Activated CD4-positive, alpha-beta T cell treated with anti-CD3 and anti-CD28 coated beads for 36 hours (primary cell): ENCODE measurements around the gene LYG1. TPM values are rescaled to one million over a fixed set of nuclear protein-coding genes. Genes with fewer than 3 reads are reported as not detected.
"Not testable (repeated sequence)": the region's sequence is repeated elsewhere in the genome, so short reads cannot be mapped to it uniquely, and the experiment has no call there.

Experiments used
- ATAC-seq: fragments of 200-7000 bp; cut with Tn5 transposase; one replicate; pipeline ENCODE4 v1.10.0; 2021; ENCODE audit warnings: mild to moderate bottlenecking, moderate library complexity
- CTCF ChIA-PET: fragments of 350-600 bp; sonication (Branson Sonifier 250); formaldehyde crosslinking; loops from one replicate; lab custom pipeline; 2021; ENCODE audit warnings: antibody characterized with exemption; lab: Charles Lee
- POLR2A ChIA-PET: fragments of 350-600 bp; sonication (Branson Sonifier 250); formaldehyde crosslinking; loops from one replicate; lab custom pipeline; 2021; ENCODE audit warnings: antibody characterized with exemption, inconsistent platforms; lab: Charles Lee
- DNase-seq: peaks from one replicate; pipeline ENCODE4 v3.0.0-alpha.2; 2020
- H3K27ac Mint-ChIP-seq: one replicate; pipeline ENCODE4 v1.8.0; 2021; ENCODE audit warnings: mixed read lengths
- H3K27me3 Mint-ChIP-seq: one replicate; pipeline ENCODE4 v1.8.0; 2021; ENCODE audit warnings: mixed read lengths
- H3K36me3 Mint-ChIP-seq: one replicate; pipeline ENCODE4 v1.8.0; 2021; ENCODE audit warnings: low read depth, mixed read lengths
- H3K4me1 Mint-ChIP-seq: one replicate; pipeline ENCODE4 v1.8.0; 2021; ENCODE audit warnings: mixed read lengths
- H3K4me3 Mint-ChIP-seq: one replicate; pipeline ENCODE4 v1.8.0; 2021; ENCODE audit warnings: mild to moderate bottlenecking, moderate library complexity, mixed read lengths
- H3K9me3 Mint-ChIP-seq: one replicate; pipeline ENCODE4 v1.8.0; 2021; ENCODE audit warnings: low read depth, mixed read lengths
- intact Hi-C, 2 experiments: fragments of 100-400 bp; cut with DNase I in 1 of 2; cut with micrococcal nuclease in 1 of 2; formaldehyde crosslinking; loops; one replicate each; pipeline versions ENCODE4 v1.14.2 to v1.15.1; 2022 to 2024; cut with DNase I, micrococcal nuclease
- total RNA-seq, 2 experiments: library from RNA; stranded (reverse); gene quantifications; one replicate each; pipeline ENCODE4 v1.2.3, GENCODE V29; 2021

The LYG1 gene
- total RNA-seq = under 1 TPM; 0.66 to 0.86 TPM

DNA sequence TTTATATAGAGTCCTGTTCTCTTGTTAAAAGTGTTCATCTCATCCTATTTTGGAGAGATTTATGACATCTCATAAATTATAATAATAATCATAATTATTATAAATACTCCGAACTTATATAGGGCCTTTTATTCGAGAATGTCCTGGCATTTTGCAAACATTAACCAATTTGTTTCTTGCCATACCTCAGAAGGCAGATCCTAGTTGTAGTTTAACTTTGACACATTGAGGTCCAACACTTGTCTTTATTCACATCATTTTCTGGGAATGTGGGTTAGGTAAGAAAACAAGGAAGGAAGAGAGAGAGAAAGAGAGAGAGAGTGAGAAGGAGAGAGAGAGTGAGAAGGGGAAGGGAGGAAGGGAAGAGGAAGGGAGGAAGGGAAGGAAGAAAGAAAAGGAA lies at the start of gene LYG1:
Gene LYG1, minus strand, starts transcription at position 101 of the 400 bp plus-strand sequence. CDS start 5,527 bp downstream, outside the sequence.
- H3K9me3 Mint-ChIP-seq, ATAC-seq, H3K27me3 Mint-ChIP-seq, H3K27ac Mint-ChIP-seq, DNase-seq, H3K4me3 Mint-ChIP-seq, POLR2A ChIA-PET, intact Hi-C loops, H3K4me1 Mint-ChIP-seq, CTCF ChIA-PET: not testable (repeated sequence)
- peaks cover 10% of the 10 kb centered on the region for H3K36me3 Mint-ChIP-seq

DNA sequence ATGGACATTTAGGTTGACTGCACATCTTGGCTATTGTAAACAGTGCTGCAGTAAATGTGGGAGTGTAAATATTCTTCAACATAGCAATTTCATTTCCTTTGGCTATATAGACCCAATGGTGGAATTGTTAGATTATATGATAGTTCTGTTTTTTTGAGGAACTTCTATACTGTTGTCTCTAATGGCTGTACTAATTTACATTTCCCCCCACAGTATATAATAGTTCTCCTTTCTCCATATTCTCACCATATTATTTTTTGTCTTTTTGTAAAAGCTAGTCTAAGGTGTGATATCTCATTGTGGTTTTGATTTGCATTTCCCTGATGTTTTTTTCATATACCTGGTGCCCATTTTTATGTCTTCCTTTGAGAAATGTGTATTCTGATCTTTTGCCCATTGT lies 49.2 kb upstream of the LYG1 start:
- Mint-ChIP-seq H3K4me1 (peaks cover 71% of the 10 kb centered on the region), H3K36me3 (peaks cover 13% of the 10 kb centered on the region), H3K27me3 (no peaks in the 10 kb centered on the region), H3K4me3 (no peak overlapping the region), H3K27ac (peak overlapping the region; percentile 10), H3K9me3 (no peaks in the 10 kb centered on the region)
- intact Hi-C loops = no loop called here
- ChIA-PET CTCF (no interaction called here), POLR2A (interaction anchor here (0.5 kb wide), 1 partner anchor 19 kb away, joined by 3 read pairs; no protein-coding TSS in a partner anchor)
- DNase-seq (no peak), ATAC-seq (no peak)

DNA sequence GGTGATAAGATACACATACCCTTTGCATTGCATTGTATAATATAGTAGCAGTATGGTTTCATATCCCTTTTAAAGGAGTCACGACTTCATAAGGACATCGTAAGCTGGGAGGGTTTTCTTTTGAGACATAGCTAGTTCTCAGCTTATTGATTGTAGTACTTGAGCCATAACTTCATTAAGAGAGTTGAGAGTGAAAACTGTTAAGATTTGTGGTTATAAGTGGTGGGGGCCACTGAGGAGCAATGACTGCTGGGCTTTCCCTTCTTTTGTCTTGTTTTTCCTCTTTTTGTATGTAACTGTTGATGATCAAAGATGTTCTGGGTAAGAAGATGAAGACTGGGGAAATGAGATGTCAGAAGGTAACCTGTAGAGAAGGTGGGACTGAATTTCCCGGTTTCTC lies 47.2 kb upstream of the LYG1 start:
- Mint-ChIP-seq H3K27me3 (no peaks in the 10 kb centered on the region), H3K36me3 (peaks cover 12% of the 10 kb centered on the region), H3K4me3 (no peak overlapping the region), H3K27ac (peak overlapping the region; percentile 16), H3K9me3 (no peaks in the 10 kb centered on the region), H3K4me1 (peaks cover 60% of the 10 kb centered on the region)
- POLR2A ChIA-PET = interaction anchor here (0.7 to 1.9 kb wide), 2 partner anchors 11 to 549 kb away, joined by 3 to 6 read pairs; partner anchors contain the start of gene EIF5B
- CTCF ChIA-PET = interaction anchor here (1.2 to 1.5 kb wide), 2 partner anchors 8 to 10 kb away, joined by 5 to 11 read pairs; partner anchors contain the start of gene EIF5B
- intact Hi-C loops = loop anchor here in 1 of 2 experiments (1.0 to 2.0 kb wide), 2 partner anchors 8 to 29 kb away; no protein-coding TSS in a partner anchor
- ATAC-seq = peak; percentile 92
- peak; percentile 26 for DNase-seq

DNA sequence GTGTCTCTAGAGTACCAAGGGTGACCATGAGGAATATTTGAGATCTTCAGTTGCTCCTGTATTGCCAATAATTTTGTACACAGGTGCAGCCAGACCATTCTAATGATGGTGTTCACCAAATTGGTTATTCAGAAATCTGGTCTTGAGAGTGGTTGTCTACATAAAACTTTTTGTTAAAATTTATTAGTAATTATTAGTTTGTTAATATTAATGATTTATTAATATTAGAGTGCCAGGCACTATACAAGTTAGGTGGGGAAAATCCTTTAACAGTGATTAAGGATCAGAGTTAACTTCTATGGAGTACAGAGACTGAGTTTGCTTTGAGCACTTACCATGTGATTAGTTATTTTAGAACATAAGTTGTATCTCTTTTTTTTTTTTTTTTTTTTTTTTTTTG lies 45.2 kb upstream of the LYG1 start:
- H3K9me3 Mint-ChIP-seq = no peaks in the 10 kb centered on the region
- ATAC-seq = no peak
- CTCF ChIA-PET = no interaction called here
- intact Hi-C loops = no loop called here
- H3K27ac Mint-ChIP-seq = no peak overlapping the region
- H3K27me3 Mint-ChIP-seq = no peaks in the 10 kb centered on the region
- H3K4me1 Mint-ChIP-seq = peaks cover 65% of the 10 kb centered on the region
- H3K36me3 Mint-ChIP-seq = peaks cover 14% of the 10 kb centered on the region
- no peak overlapping the region for H3K4me3 Mint-ChIP-seq
- POLR2A ChIA-PET = no interaction called here
- DNase-seq = no peak

DNA sequence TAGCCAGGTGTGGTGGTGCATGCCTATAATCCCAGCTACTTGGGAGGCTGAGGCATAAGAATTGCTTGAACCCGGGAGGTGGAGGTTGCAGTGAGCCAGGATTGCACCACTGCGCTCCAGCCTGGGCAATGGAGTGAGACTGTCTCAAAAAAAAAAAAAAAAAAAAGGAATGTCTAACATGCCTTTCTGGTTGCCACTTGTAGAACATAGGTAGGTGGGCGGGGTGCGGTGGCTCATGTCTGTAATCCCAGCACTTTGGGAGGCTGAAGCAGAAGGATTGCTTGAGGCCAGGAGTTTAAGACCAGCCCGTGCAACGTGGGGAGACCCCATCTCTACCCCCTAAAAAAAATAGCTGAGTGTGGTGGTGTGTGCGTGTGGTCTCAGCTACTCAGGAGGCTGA lies 44.4 kb upstream of the LYG1 start:
- H3K9me3 Mint-ChIP-seq, H3K27me3 Mint-ChIP-seq, H3K4me3 Mint-ChIP-seq, POLR2A ChIA-PET, ATAC-seq, CTCF ChIA-PET, intact Hi-C loops, DNase-seq, H3K27ac Mint-ChIP-seq: not testable (repeated sequence)
- peaks cover 67% of the 10 kb centered on the region for H3K4me1 Mint-ChIP-seq
- H3K36me3 Mint-ChIP-seq = peaks cover 14% of the 10 kb centered on the region

DNA sequence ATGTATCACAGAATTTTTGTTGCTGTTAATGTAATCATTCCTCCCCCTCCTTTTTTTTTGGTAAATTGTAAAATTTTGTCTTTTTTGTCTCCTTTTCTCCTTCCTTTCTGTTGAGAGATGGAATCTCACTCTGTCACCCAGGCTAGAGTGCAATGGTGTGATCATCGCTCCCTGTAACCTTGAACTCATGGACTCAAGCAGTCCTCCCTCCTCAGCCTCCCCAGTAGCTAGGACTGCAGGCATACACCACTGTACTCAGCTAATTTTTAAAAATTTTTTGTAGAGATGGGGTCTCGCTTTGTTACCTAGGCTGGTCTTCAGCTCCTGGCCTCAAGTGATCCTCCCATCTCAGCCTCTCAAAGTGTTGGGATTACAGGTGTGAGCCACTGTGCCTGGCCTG lies 41.5 kb upstream of the LYG1 start:
- DNase-seq = no peak
- ATAC-seq = no peak
- CTCF ChIA-PET = no interaction called here
- POLR2A ChIA-PET = no interaction called here
- H3K9me3 Mint-ChIP-seq = no peaks in the 10 kb centered on the region
- no peak overlapping the region for H3K4me3 Mint-ChIP-seq
- no peaks in the 10 kb centered on the region for H3K27me3 Mint-ChIP-seq
- H3K27ac Mint-ChIP-seq = no peak overlapping the region
- intact Hi-C loops = no loop called here
- H3K36me3 Mint-ChIP-seq = peaks cover 15% of the 10 kb centered on the region
- peaks cover 56% of the 10 kb centered on the region for H3K4me1 Mint-ChIP-seq

DNA sequence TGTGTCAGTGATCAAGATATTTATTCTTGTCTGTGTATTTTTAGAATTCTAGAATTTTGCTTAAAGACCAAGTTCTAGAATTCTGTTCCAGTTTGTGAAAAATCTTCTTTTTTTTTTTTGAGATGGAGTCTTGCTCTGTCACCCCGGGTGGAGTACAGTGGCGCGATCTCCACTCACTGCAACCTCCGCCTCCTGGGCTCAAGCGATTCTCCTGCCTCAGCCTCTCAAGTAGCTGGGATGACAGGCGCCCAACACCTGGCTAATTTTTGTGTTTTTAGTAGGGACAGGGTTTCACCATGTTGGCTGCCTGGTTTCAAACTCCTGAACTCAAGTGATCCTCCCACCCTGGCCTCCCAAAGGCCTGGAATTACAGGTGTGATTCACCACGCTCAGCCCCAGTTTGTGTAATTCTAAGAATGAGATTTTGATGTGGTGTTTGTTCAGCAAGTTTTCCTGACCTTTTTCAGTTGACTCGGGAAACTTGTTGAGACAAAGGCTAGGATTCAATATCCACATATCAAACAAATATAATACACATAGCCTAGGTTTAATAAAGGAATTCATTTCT lies 39.8 kb upstream of the LYG1 start:
- intact Hi-C loops = loop anchor here in 1 of 2 experiments (1.0 kb wide), 1 partner anchor 8 kb away; no protein-coding TSS in a partner anchor
- ATAC-seq (no peak), DNase-seq (peak; percentile 12)
- Mint-ChIP-seq H3K4me1 (peaks cover 46% of the 10 kb centered on the region), H3K9me3 (no peaks in the 10 kb centered on the region), H3K4me3 (no peak overlapping the region), H3K27ac (no peak overlapping the region), H3K36me3 (peaks cover 12% of the 10 kb centered on the region), H3K27me3 (no peaks in the 10 kb centered on the region)
- POLR2A ChIA-PET = no interaction called here
- CTCF ChIA-PET = no interaction called here

DNA sequence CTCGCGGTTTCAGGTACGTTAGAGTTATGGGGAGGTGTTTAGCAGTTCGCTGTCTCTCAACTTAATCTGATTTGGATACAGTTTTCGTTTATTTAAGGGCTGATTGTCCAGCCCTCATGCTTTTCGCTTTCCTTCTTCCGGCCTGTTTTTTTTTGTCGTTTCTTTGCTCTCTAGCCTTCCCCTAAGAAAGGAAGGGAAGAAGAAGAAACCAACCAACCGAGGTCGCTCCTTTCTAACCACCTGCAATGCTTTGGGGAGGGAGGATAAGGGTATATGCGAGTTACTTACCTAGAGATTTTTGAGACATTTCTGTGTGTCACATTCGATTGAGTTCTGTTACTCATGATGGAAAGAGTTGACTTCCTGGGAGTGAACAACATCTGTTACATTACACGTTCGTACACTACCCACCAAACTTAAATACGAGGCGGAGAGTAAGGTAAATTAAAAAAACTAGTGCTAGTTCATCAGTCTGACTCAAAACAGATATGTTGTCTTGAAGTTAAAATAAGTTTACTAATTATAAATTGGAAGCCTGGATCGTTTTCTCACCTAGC lies 37.1 kb upstream of the LYG1 start:
- ChIA-PET POLR2A (interaction anchor here (0.6 to 1.5 kb wide), 4 partner anchors 10 to 426 kb away, joined by 3 to 6 read pairs (median 6); partner anchors contain the start of genes LIPT1 and TSGA10), CTCF (interaction anchor here (0.6 to 3.0 kb wide), 3 partner anchors 10 to 55 kb away, joined by 3 to 11 read pairs (median 5); no protein-coding TSS in a partner anchor)
- intact Hi-C loops = loop anchor here (5.0 to 10.0 kb wide), 5 partner anchors 731 to 1691 kb away; partner anchors contain the start of genes COA5 (in 1 of the 2), COX5B (in 1 of the 2), TMEM131 (in 1 of the 2) and UNC50 (in 1 of the 2)
- H3K9me3 Mint-ChIP-seq = no peaks in the 10 kb centered on the region
- DNase-seq = peak; percentile 11
- H3K4me1 Mint-ChIP-seq = peaks cover 51% of the 10 kb centered on the region
- peaks cover 7% of the 10 kb centered on the region for H3K36me3 Mint-ChIP-seq
- ATAC-seq = no peak
- H3K4me3 Mint-ChIP-seq = no peak overlapping the region
- no peak overlapping the region for H3K27ac Mint-ChIP-seq
- H3K27me3 Mint-ChIP-seq = no peaks in the 10 kb centered on the region

DNA sequence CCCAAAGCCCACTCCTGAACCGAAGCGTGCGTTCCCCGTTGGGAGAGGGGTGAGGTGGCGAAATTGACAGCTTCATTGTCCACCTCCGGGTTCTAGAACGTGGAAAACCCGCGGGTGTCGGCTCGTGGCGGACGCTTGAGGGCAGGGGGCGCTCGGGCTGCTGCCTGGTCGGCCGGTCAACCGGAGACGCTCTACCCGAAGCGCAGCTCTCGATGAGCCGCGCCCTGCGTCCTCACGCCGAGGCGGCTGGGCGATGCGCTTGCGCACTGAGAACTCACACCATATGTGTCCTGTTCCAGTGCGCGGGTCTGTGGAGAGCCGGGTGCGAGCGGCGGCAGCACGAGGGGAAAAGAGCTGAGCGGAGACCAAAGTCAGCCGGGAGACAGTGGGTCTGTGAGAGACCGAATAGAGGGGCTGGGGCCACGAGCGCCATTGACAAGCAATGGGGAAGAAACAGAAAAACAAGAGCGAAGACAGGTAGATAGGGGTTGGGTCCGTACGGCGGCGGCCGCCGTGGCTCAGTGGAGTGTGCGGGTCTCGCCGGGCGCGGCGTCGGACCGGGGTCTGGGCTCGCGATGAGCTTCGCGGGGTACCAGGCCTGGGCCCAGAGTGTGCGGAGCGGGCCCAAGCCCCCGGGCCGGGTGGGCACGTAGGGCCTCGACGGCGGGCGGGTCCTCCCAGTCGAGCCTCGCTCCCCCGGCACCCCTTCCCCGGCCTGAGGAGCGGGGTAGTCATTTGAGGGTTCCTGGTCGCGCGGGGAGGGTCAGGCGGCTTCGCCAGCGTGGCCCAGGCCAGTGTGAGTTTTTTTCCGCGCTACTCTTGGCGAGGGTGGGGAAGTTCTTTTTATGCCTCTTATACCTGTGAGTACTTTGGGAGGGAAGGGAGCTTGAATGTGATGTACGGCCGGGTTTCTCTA lies 36.4 kb upstream of the LYG1 start, which contains the start of gene EIF5B:
Gene EIF5B, plus strand, starts transcription at position 277 of the 916 bp plus-strand sequence. Its CDS starts 166 bp downstream, at position 443.
- H3K27ac Mint-ChIP-seq = no peak within 1 kb of the TSS
- no peaks in the 10 kb centered on the region for H3K9me3 Mint-ChIP-seq
- ATAC-seq (peak; percentile 71), DNase-seq (peak; percentile 95)
- H3K4me3 Mint-ChIP-seq = no peak within 1 kb of the TSS
- ChIA-PET POLR2A (interaction anchor here (0.6 to 1.6 kb wide), 6 partner anchors 11 to 425 kb away, joined by 3 to 6 read pairs (median 4); partner anchors contain the start of genes LIPT1 and TSGA10), CTCF (interaction anchor here (0.5 to 3.0 kb wide), 9 partner anchors 10 to 180 kb away, joined by 3 to 11 read pairs (median 4); partner anchors contain the start of genes MITD1 and MRPL30)
- intact Hi-C loops = loop anchor here (1.0 to 10.0 kb wide), 10 partner anchors 182 to 1690 kb away; partner anchors contain the start of genes TMEM131 (in 2 of the 2), COA5 (in 1 of the 2), COX5B (in 1 of the 2) and MGAT4A (in 1 of the 2)
- H3K4me1 Mint-ChIP-seq = peaks cover 47% of the 10 kb centered on the region
- peaks cover 11% of the 10 kb centered on the region for H3K36me3 Mint-ChIP-seq
- H3K27me3 Mint-ChIP-seq = no peaks in the 10 kb centered on the region

DNA sequence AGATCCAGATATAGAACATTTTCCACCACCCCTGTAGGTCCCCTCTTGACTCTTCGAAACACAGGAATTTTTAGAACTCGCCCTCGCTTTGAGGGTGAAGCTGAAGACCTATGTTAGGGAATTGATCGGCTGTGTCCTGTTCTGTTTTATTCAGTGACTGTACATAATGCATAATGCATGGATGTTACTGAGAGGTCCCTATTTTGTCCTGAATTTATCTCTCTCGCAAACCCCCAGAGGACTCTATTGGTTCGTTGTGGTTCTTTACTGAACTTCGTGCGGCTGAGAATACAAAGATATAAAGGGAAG lies 35.8 kb upstream of the LYG1 start:
- Mint-ChIP-seq H3K4me3 (no peak overlapping the region), H3K27ac (no peak overlapping the region), H3K36me3 (peaks cover 17% of the 10 kb centered on the region), H3K27me3 (no peaks in the 10 kb centered on the region), H3K9me3 (no peaks in the 10 kb centered on the region), H3K4me1 (peaks cover 47% of the 10 kb centered on the region)
- no peak for DNase-seq
- ATAC-seq = peak; percentile 21
- CTCF ChIA-PET = interaction anchor here (0.9 to 3.0 kb wide), 6 partner anchors 11 to 196 kb away, joined by 3 to 11 read pairs (median 4); partner anchors contain the start of genes MITD1 and MRPL30
- intact Hi-C loops = loop anchor here (1.0 to 10.0 kb wide), 16 partner anchors 41 to 1689 kb away; partner anchors contain the start of genes C2orf15 (in 2 of the 2), COA5 (in 2 of the 2), MITD1 (in 2 of the 2) and MRPL30 (in 2 of the 2)
- POLR2A ChIA-PET = interaction anchor here (1.1 to 1.6 kb wide), 3 partner anchors 156 to 196 kb away, joined by 4 to 6 read pairs (median 4); partner anchors contain the start of genes LIPT1 and TSGA10
